H9 (cell line): Measurements from ENCODE around the gene MT1H. TPM values are rescaled to one million over a fixed set of nuclear protein-coding genes. Genes with fewer than 3 reads are reported as not detected.

Source experiments
- DNase-seq: peaks from one replicate; pipeline ENCODE4 v3.0.0-alpha.2; 2017
- H2AFZ ChIP-seq: one replicate; pipeline ENCODE4 v1.6.1; 2013; ENCODE audit warnings: mild to moderate bottlenecking, low read length, control low read depth, moderate library complexity
- H2AK5ac ChIP-seq: 2 replicates; pipeline ENCODE4 v1.6.1; 2013; ENCODE audit warnings: low read length, control low read depth, mixed read lengths; ENCODE audit not compliant: insufficient read length
- H2BK120ac ChIP-seq: one replicate; pipeline ENCODE4 v1.6.1; 2013; ENCODE audit warnings: low read depth, mild to moderate bottlenecking, low read length, control low read depth, inconsistent platforms; ENCODE audit not compliant: poor library complexity, severe bottlenecking
- H2BK12ac ChIP-seq: 2 replicates; pipeline ENCODE4 v1.6.1; 2013; ENCODE audit warnings: low read length, control low read depth, mixed read lengths, low read depth; ENCODE audit not compliant: insufficient read length
- H2BK15ac ChIP-seq: 2 replicates; pipeline ENCODE4 v1.6.1; 2013; ENCODE audit warnings: low read depth, low read length, control low read depth
- H2BK20ac ChIP-seq: one replicate; pipeline ENCODE4 v1.6.1; 2013; ENCODE audit warnings: low read depth, mild to moderate bottlenecking, low read length, control low read depth, inconsistent platforms; ENCODE audit not compliant: poor library complexity, severe bottlenecking
- H2BK5ac ChIP-seq: 2 replicates; pipeline ENCODE4 v1.6.1; 2013; ENCODE audit warnings: low read length, control low read depth, mixed read lengths; ENCODE audit not compliant: insufficient read length
- H3K14ac ChIP-seq: 2 replicates; pipeline ENCODE4 v1.6.1; 2013; ENCODE audit warnings: low read length, control low read depth; ENCODE audit not compliant: insufficient read depth
- H3K18ac ChIP-seq: 2 replicates; pipeline ENCODE4 v1.6.1; 2013; ENCODE audit warnings: low read depth, mild to moderate bottlenecking, mixed read lengths, low read length, control low read depth; ENCODE audit not compliant: insufficient read length
- H3K23ac ChIP-seq: 2 replicates; pipeline ENCODE4 v1.6.1; 2013; ENCODE audit warnings: low read length, control low read depth, mixed read lengths, low read depth; ENCODE audit not compliant: insufficient read length
- H3K23me2 ChIP-seq: 2 replicates; pipeline ENCODE4 v1.6.1; 2013; ENCODE audit warnings: low read depth, mild to moderate bottlenecking, mixed read lengths, low read length, control low read depth; ENCODE audit not compliant: insufficient read length, poor library complexity, severe bottlenecking
- H3K27ac ChIP-seq: 2 replicates; pipeline ENCODE4 v1.5.1; 2013; ENCODE audit warnings: low read length, control low read depth, mixed read lengths, low read depth; ENCODE audit not compliant: insufficient read length
- H3K27me3 ChIP-seq: 2 replicates; pipeline ENCODE4 v1.6.1; 2013; ENCODE audit warnings: low read length, control low read depth, inconsistent platforms; ENCODE audit not compliant: insufficient read depth
- H3K4ac ChIP-seq: 2 replicates; pipeline ENCODE4 v1.6.1; 2013; ENCODE audit warnings: low read depth, mild to moderate bottlenecking, control low read depth, inconsistent platforms, low read length, moderate library complexity
- H3K4me1 ChIP-seq: 2 replicates; pipeline ENCODE4 v1.6.1; 2013; ENCODE audit warnings: low read length, control low read depth, inconsistent platforms; ENCODE audit not compliant: insufficient read depth
- H3K4me2 ChIP-seq: 2 replicates; pipeline ENCODE4 v1.6.1; 2013; ENCODE audit warnings: low read length, control low read depth, mixed read lengths; ENCODE audit not compliant: insufficient read length, insufficient read depth
- H3K56ac ChIP-seq: 2 replicates; pipeline ENCODE4 v1.6.1; 2013; ENCODE audit warnings: low read depth, mild to moderate bottlenecking, mixed read lengths, low read length, control low read depth; ENCODE audit not compliant: insufficient read length
- H3K79me1 ChIP-seq: 2 replicates; pipeline ENCODE4 v1.6.1; 2013; ENCODE audit warnings: low read depth, mild to moderate bottlenecking, moderate library complexity, low read length, control low read depth, inconsistent platforms; ENCODE audit not compliant: insufficient read depth, poor library complexity, severe bottlenecking
- H3K79me2 ChIP-seq: 2 replicates; pipeline ENCODE4 v1.6.1; 2013; ENCODE audit warnings: low read length, control low read depth, inconsistent platforms; ENCODE audit not compliant: insufficient read depth
- H3K9ac ChIP-seq: 2 replicates; pipeline ENCODE4 v1.6.1; 2013; ENCODE audit warnings: low read length, control low read depth, mixed read lengths; ENCODE audit not compliant: insufficient read length; ENCODE audit errors: extremely low read depth
- H3K9me3 ChIP-seq: one replicate; pipeline ENCODE4 v1.6.1; 2013; ENCODE audit warnings: low read depth, low read length, inconsistent platforms; ENCODE audit not compliant: control insufficient read depth
- H3T11ph ChIP-seq: one replicate; pipeline ENCODE4 v1.6.1; 2013; ENCODE audit warnings: mild to moderate bottlenecking, low read length, control low read depth, inconsistent platforms
- H4K20me1 ChIP-seq: one replicate; pipeline ENCODE4 v1.6.1; 2013; ENCODE audit not compliant: control insufficient read depth, insufficient read length, insufficient read depth
- H4K5ac ChIP-seq: 2 replicates; pipeline ENCODE4 v1.6.1; 2013; ENCODE audit warnings: low read depth, mild to moderate bottlenecking, mixed read lengths, low read length, control low read depth; ENCODE audit not compliant: insufficient read length
- H4K8ac ChIP-seq: replicated peaks from 2 replicates; pipeline ENCODE4 v1.6.1; 2013; ENCODE audit warnings: low read length, control low read depth, mixed read lengths, low read depth; ENCODE audit not compliant: insufficient read length
- H4K91ac ChIP-seq: 2 replicates; pipeline ENCODE4 v1.6.1; 2013; ENCODE audit warnings: low read depth, mild to moderate bottlenecking, moderate library complexity, mixed read lengths, low read length, control low read depth; ENCODE audit not compliant: insufficient read length
- H3K27ac Mint-ChIP-seq, 3 experiments: 2 replicates in 2 of 3; 3 replicates in 1 of 3; pipeline ENCODE4 v1.8.0; 2020 to 2021; ENCODE audit warnings: mixed read lengths in 3 of 3, mild to moderate bottlenecking in 1 of 3, moderate library complexity in 1 of 3
- H3K27me3 Mint-ChIP-seq: 2 replicates; pipeline ENCODE4 v1.8.0; 2021; ENCODE audit warnings: low read depth, mild to moderate bottlenecking, moderate library complexity, mixed read lengths
- H3K36me3 Mint-ChIP-seq, 3 experiments: 2 replicates in 2 of 3; 3 replicates in 1 of 3; pipeline ENCODE4 v1.8.0; 2020 to 2021; ENCODE audit warnings: low read depth in 3 of 3, mixed read lengths in 3 of 3; ENCODE audit not compliant: insufficient read depth in 1 of 3
- H3K4me1 Mint-ChIP-seq, 2 experiments: 2 replicates each; pipeline ENCODE4 v1.8.0; 2020; ENCODE audit warnings: mixed read lengths in 2 of 2
- H3K4me3 Mint-ChIP-seq, 2 experiments: 2 replicates in 1 of 2; 3 replicates in 1 of 2; pipeline ENCODE4 v1.8.0; 2020 to 2021; ENCODE audit warnings: mild to moderate bottlenecking in 2 of 2, mixed read lengths in 2 of 2, moderate library complexity in 1 of 2
- H3K9me3 Mint-ChIP-seq, 2 experiments: 2 replicates in 1 of 2; 3 replicates in 1 of 2; pipeline ENCODE4 v1.8.0; 2020; ENCODE audit warnings: mild to moderate bottlenecking in 2 of 2, mixed read lengths in 2 of 2, moderate library complexity in 1 of 2
- WGBS: extraction: QIAGEN DNeasy Blood & Tissue Kit; methylation state at CpG from one replicate; pipeline ENCODE4 v1.1.7; 2013; ENCODE audit warnings: missing lambda C conversion rate, low lambda C conversion rate, mixed read lengths; ENCODE audit not compliant: insufficient read length; ENCODE audit errors: extremely low coverage; 5-methylcytosine and 5-hydroxymethylcytosine counted together
- total RNA-seq: library from RNA; stranded (reverse); gene quantifications from 2 replicates; pipeline ENCODE4 v1.2.1, GENCODE V29; 2021
- TF ChIP-seq, protein P1 (sequence below): fragments of 200-600 bp; sonication (generic); conservative IDR thresholded peaks from 3 replicates; pipeline ENCODE4 v1.8.0; 2021; ENCODE audit warnings: antibody characterized with exemption, mild to moderate bottlenecking

MT1H gene
- total RNA-seq, 1 experiment from 2014 or later = 12.5 TPM

DNA sequence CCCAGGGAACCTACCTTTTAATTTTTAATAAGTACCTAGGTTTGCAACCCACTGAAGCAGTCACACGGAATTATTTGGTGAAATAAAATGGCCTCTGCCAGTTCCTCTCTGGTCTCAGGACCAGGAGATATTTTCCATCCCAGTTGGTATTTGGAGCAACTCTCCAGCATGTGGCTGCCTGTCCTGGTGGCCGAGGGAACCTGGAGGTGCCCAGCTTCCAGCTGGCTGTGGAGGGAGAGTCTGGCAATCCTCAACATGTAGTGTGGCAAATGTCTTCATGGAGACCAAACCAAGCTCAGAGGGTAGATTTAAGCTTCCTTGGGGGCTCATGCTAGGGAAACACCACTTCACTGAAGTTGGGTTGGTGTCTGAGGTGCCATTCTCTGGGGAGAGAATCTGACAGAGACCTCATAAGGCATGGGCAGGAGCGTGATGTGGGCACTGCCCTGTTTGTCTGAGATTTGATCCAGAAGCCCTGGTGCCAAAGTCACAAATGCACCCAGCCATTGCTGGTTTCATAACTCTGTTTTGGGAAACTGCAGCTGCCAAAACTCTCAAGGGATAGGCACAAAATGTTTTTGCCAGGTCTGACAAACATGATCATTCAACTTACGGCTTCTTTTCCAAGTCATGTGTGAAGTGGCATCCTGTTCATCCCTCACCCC, 15.4 kb downstream of the MT1H start:
- H3K36me3 Mint-ChIP-seq = peaks cover 3 to 13% (median 8%) of the 10 kb centered on the region in 3 experiments; a peak in 6 of 7 replicates
- Histone ChIP-seq H3K23ac (no peak overlapping the region), H2AK5ac (no peak overlapping the region), H2BK5ac (no peak overlapping the region), H3K27me3 (no peaks in the 10 kb centered on the region), H3K14ac (no peak overlapping the region), H3K4me1 (no peaks in the 10 kb centered on the region), H4K91ac (no peak overlapping the region), H3K9ac (no peak overlapping the region), H4K5ac (no peak overlapping the region), H3K4me2 (no peak overlapping the region), H3K79me2 (no peaks in the 10 kb centered on the region), H3K27ac (no peak overlapping the region), H3K79me1 (no peaks in the 10 kb centered on the region), H2BK15ac (no peak overlapping the region), H3K18ac (no peak overlapping the region), H3K4ac (no peak overlapping the region), H2AFZ (no peak overlapping the region), H2BK12ac (no peak overlapping the region), H3T11ph (no peak overlapping the region), H4K8ac (no peak overlapping the region), H2BK120ac (no peak overlapping the region), H3K9me3 (no peaks in the 10 kb centered on the region), H3K56ac (no peak overlapping the region), H2BK20ac (no peak overlapping the region), H3K23me2 (peaks cover 8% of the 10 kb centered on the region), H4K20me1 (no peaks in the 10 kb centered on the region)
- peaks cover 53% of the 10 kb centered on the region for H3K27me3 Mint-ChIP-seq
- WGBS = no CpG with 5 or more reads among the region's 4 CpGs
- no peak for DNase-seq
- H3K27ac Mint-ChIP-seq = no peak overlapping the region
- H3K9me3 Mint-ChIP-seq = peaks cover 9 to 11% of the 10 kb centered on the region in 2 experiments
- H3K4me1 Mint-ChIP-seq = peaks cover 26 to 28% of the 10 kb centered on the region in 2 experiments
- TF ChIP-seq, protein P1, sequence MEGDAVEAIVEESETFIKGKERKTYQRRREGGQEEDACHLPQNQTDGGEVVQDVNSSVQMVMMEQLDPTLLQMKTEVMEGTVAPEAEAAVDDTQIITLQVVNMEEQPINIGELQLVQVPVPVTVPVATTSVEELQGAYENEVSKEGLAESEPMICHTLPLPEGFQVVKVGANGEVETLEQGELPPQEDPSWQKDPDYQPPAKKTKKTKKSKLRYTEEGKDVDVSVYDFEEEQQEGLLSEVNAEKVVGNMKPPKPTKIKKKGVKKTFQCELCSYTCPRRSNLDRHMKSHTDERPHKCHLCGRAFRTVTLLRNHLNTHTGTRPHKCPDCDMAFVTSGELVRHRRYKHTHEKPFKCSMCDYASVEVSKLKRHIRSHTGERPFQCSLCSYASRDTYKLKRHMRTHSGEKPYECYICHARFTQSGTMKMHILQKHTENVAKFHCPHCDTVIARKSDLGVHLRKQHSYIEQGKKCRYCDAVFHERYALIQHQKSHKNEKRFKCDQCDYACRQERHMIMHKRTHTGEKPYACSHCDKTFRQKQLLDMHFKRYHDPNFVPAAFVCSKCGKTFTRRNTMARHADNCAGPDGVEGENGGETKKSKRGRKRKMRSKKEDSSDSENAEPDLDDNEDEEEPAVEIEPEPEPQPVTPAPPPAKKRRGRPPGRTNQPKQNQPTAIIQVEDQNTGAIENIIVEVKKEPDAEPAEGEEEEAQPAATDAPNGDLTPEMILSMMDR = no peak
- H3K4me3 Mint-ChIP-seq = no peak overlapping the region
